Astrocyte of the spinal cord (primary cell): ENCODE measurements around the gene TMEM107.

ENCODE experiments used
- DNase-seq: peaks from one replicate; pipeline ENCODE4 v3.0.0; 2011; ENCODE audit warnings: low read depth, low spot score
- H3K4me3 ChIP-seq: 2 replicates; pipeline ENCODE4 v1.5.1; 2011; ENCODE audit warnings: low read depth, mild to moderate bottlenecking, low read length, moderate library complexity
- in situ Hi-C: cut with HindIII; loops from 2 replicates; pipeline ENCODE4 v1.10.0; 2017; ENCODE audit warnings: low sequenced_read_pairs
- TF ChIP-seq, protein P1 (sequence below): IDR thresholded peaks from 2 replicates; pipeline ENCODE4 v1.5.1; 2012; ENCODE audit warnings: low read depth, mild to moderate bottlenecking, low read length, inconsistent platforms

Gene TMEM107

DNA sequence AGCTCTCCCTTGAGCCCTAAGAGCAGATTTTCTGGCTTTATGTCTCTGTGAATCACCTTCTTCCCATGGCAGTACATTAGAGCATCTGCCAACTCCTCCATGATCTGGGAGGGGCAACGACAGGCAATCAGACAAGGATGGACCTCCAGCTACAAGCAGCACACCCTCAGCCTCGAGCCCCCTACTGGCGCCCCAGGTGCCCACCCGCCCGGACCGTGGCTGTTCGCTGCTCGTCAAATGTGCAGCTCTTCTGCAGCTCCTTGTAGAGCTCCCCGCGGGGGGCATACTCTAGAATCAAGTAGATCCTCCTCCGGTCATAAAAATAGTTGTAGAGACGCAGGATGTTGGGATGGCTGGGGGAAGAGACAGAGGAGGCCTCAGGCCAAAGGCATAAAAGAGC is 30.4 kb upstream of the TMEM107 start:
- H3K4me3 ChIP-seq = no peak overlapping the region
- TF ChIP-seq, protein P1, sequence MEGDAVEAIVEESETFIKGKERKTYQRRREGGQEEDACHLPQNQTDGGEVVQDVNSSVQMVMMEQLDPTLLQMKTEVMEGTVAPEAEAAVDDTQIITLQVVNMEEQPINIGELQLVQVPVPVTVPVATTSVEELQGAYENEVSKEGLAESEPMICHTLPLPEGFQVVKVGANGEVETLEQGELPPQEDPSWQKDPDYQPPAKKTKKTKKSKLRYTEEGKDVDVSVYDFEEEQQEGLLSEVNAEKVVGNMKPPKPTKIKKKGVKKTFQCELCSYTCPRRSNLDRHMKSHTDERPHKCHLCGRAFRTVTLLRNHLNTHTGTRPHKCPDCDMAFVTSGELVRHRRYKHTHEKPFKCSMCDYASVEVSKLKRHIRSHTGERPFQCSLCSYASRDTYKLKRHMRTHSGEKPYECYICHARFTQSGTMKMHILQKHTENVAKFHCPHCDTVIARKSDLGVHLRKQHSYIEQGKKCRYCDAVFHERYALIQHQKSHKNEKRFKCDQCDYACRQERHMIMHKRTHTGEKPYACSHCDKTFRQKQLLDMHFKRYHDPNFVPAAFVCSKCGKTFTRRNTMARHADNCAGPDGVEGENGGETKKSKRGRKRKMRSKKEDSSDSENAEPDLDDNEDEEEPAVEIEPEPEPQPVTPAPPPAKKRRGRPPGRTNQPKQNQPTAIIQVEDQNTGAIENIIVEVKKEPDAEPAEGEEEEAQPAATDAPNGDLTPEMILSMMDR = no peak
- DNase-seq = no peak
- in situ Hi-C loops = no loop called here

DNA sequence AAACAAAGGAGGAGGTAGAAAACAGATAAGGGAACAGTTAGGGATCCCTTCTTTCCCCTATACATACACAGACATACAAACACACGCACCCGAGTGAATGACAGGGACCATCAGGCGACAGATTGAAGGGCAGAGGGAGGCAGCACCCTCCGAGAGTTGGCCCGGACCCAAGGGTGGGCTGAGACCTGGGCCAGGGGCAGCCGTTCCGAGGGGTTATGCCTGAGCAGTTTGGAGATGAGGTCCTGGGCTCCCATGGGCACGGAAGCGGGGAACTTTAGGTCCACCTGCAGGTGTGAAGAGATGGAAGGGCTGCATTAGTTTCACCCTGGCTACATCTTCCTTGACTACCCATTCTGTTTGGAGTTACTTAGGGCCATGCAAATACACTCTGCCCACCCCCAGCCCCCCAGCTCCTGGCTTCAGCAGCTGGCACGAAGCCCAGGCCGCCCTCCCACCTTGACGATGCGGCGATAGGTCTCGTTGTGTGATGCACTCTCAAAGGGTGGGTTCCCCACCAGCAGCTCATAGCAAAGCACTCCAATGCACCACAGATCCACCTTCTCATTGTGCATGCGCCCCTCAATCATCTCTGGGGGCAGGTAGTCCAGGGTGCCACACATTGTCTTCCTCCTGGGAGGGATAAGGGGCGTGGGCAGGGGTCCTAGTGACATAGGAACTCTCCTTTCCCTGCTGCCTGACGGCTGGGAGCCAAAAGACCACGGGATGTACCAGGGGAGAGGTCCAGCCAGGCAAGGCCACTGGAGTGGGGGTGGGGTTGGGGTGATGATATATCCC is 28.8 kb upstream of the TMEM107 start:
- TF ChIP-seq, protein P1 = no peak
- no peak for DNase-seq

DNA sequence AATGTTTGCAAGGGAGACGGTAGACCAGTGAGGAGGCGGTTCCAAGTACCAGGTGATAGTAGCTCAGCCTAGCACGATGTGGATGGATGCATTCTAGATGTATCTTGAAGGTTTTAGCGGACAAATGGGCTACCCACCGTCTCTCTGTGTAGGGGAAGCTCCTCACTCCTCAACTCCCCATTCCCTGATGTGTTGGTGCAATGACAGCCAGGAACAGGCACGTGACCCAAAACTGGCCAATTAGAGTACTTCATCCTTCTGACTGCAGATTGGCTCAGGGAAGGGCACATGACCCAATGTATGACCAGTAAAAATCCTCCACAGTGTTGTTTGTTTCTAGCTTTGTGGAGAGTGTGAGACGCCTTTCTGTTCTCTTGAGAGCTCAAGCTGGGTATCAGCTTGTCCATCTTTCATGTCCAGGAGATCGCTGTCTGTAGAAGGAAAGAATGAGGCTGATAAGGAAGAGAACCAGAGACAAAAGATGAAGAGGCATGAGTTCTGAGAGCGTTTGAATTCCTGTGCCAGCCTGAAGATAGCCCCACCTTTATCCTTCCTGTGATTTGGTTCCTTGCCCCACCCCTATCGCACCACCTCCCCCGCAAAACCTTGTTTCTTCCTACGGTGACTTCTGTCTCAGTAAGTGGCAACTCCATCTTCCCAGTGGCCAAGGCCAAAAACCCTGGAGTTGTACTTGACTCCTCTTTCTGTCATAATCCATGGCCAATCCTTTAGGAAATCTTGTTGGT is 16.1 kb upstream of the TMEM107 start:
- TF ChIP-seq, protein P1 = no peak
- peak overlapping the region; percentile 35 for H3K4me3 ChIP-seq
- in situ Hi-C loops = no loop called here
- peak; percentile 92 for DNase-seq

More for the DNA sequence above, 28.8 kb upstream of the TMEM107 start:
- in situ Hi-C loops = no loop called here
- no peak overlapping the region for H3K4me3 ChIP-seq

DNA sequence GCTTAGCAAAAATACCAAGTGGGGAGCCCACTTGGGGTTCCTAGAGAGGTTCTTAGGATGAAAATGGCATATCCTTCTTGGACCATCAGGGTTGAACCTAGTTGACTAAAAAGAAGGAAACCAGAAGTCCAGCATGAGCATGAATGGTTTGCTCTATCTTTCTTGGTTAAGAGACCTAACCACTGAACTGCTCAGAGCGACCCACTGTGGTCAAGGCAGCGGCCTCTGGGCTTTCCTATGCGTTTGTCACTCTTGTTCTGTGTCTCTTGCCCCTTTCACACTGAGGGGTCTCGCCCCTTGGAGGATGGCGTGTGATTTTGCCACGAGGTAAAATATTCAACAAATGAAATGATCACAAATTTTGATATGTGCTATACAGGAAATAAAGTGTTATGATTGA is 14.3 kb upstream of the TMEM107 start:
- peak overlapping the region; percentile 23 for H3K4me3 ChIP-seq
- TF ChIP-seq, protein P1 = no peak
- DNase-seq = no peak
- in situ Hi-C loops = no loop called here

DNA sequence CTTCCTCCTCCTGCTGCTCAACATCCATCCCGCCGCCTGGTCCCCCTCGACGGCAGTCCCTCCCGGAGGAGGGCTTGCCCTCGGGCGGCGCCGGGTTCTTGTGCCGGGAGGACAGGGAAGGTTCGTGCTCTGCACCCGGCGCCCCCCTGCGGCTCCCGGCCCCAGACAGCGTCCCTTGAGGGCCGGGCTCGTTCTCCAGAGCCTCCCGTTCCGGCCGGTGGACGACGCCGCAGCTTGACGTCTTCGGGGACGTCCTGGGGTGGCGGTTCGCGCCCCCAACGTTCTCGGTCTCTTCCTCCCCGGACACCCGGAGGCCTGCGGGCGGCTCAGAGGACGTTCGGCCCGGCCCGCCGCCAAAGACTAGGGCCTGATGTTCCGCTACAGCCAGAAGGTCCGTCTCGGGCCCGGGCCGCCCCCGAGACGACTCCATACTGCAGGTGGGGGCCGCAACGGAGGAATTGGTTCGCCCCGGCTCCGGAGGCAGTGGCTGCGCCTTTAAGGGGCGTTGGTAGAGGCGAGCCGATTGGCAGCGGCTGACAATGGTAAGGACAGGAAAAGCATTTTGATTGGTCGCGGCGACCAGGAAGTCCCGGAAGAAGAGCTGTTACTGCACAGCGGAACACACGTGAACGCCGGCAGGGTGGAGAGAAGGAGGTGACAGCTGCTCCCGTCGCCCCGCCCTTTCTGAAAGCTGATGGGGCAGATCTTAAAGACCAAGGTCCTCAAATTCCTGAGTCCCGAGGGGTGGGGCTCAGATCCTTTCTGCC is 13.7 kb upstream of the TMEM107 start, which contains the start of gene BORCS6:
Gene BORCS6, minus strand, starts transcription at position 470 of the 767 bp plus-strand sequence. Its CDS starts 40 bp downstream, at position 430.
- DNase-seq = peak; percentile 99
- in situ Hi-C loops = no loop called here
- peak within 1 kb of the TSS; percentile 80 for H3K4me3 ChIP-seq
- TF ChIP-seq, protein P1 = no peak

DNA sequence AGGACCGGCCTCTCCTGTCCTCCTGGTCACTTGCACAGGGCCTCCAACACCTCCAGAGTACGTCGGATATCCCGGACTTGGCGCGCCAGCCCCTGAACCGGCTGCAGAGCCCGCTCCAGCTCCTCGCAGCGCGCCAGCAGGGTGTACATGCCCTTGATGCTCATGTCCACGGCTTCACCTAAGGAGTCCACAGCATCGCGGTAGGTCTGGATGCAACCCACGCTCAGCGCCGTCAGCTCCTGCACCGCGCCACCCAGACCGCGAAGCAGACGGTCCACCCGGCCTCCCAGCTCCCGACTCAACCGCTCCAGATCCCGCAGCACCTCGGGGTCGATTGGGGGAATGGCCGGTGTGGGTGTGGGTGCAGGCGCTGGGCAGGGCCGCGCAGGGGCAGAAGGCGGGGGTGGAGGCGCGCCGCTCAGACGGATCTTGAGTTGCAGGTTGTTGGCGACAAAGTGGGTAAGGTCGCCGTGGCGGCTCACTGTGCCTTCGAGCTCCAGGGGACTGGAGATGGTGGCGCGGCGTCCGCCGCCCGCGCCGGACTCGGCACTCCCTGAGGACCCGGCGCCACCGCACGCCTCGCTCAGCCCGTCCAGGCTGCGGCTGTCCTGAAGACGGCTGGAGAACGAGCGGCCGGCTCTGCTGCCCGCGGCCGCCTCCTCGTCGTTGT is 13.0 kb upstream of the TMEM107 start:
- in situ Hi-C loops = no loop called here
- peak overlapping the region; percentile 80 for H3K4me3 ChIP-seq
- DNase-seq = no peak
- TF ChIP-seq, protein P1 = no peak
